ENCODE data around the gene MAP4K4.

- TF ChIP-seq CTCF (IDR thresholded peaks at IDR 0.05; ENCODE audit: borderline replicate concordance, extremely low read depth, low read length, poor library complexity, severe bottlenecking): no peak
- TF ChIP-seq EZH2 (IDR thresholded peaks at IDR 0.05; ENCODE audit: borderline replicate concordance, low read depth, low read length, severe bottlenecking): no peak
These were observed 110.6 kb downstream of the MAP4K4 start for GRCh38 chr2:101808006-101808562.

Data from DND-41 (cell line).